Muscle of back (tissue), 11 donors: Measurements from ENCODE around the gene DLX2. TPM values are rescaled to one million over a fixed set of nuclear protein-coding genes. Genes with fewer than 3 reads are reported as not detected.

Experiments used
- DNase-seq, 3 donors: peaks; one replicate each; pipeline versions ENCODE4 v3.0.0 to v3.0.0-alpha.2; 2013
- polyA plus RNA-seq, 10 donors: library from polyadenylated mRNA; unstranded; fragments of 120-200 nt; gene quantifications; one replicate each; pipeline ENCODE4 v1.2.1, GENCODE V29; 2013; ENCODE audit not compliant: insufficient read length in 10 of 10

Gene DLX2
- polyA plus RNA-seq, 10 donors: 0.05 to 0.48 (median 0.15) TPM; not detected in 3

GRCh38 chr2:172094294-172095145 is 8.2 kb downstream of the DLX2 start:
- DNase-seq: peak in 1 of 3 donors; percentile 58

GRCh38 chr2:172093416-172094293 is 9.0 kb downstream of the DLX2 start:
- DNase-seq: peak in 1 of 3 donors; percentile 64

- peak in 1 of 3 donors; percentile 74 for DNase-seq
Observed at GRCh38 chr2:172092716-172093415, 9.8 kb downstream of the DLX2 start.

GRCh38 chr2:172091761-172092566 is 10.7 kb downstream of the DLX2 start:
- DNase-seq: peak in 1 of 3 donors; percentile 54

- DNase-seq: peak in 1 of 3 donors; percentile 47
Observed at GRCh38 chr2:172091000-172091641, 11.6 kb downstream of the DLX2 start.

GRCh38 chr2:172090044-172090961 is 12.4 kb downstream of the DLX2 start:
- peak in 1 of 3 donors; percentile 33 for DNase-seq

- DNase-seq: no peak
Observed at GRCh38 chr2:172089633-172090032, 13.1 kb downstream of the DLX2 start.

GRCh38 chr2:172089005-172089504 is 13.6 kb downstream of the DLX2 start:
- no peak for DNase-seq

GRCh38 chr2:172088245-172089004 is 14.3 kb downstream of the DLX2 start:
- DNase-seq: peak in 1 of 3 donors; percentile 56

- peak in 1 of 3 donors; percentile 59 for DNase-seq
Observed at GRCh38 chr2:172087780-172088244, 14.9 kb downstream of the DLX2 start.

- DNase-seq: peak in 1 of 3 donors; percentile 61
Observed at GRCh38 chr2:172087207-172087779, 15.4 kb downstream of the DLX2 start.

GRCh38 chr2:172086241-172087206 is 16.2 kb downstream of the DLX2 start:
- DNase-seq: peak in 1 of 3 donors; percentile 69

- no peak for DNase-seq
Observed at GRCh38 chr2:172085460-172086159, 17.1 kb downstream of the DLX2 start, which contains the start of gene DLX1. TSS of gene DLX1 (plus strand) at chr2:172085507. CDS start at chr2:172085678, 171 bp downstream.

- peak; percentile 80 to 91 (median 86) for DNase-seq
Observed at GRCh38 chr2:172084645-172085459, 17.8 kb downstream of the DLX2 start.

- peak in 1 of 3 donors; percentile 16 for DNase-seq
Observed at GRCh38 chr2:172084395-172084644, 18.4 kb downstream of the DLX2 start.
